CD4-positive, alpha-beta T cell treated with Interleukin-17A for 4 hours (primary cell): ENCODE data around the gene RUNDC1.
"Not testable (repeated sequence)": the region's sequence is repeated elsewhere in the genome, so short reads cannot be mapped to it uniquely, and the experiment has no call there.

Experiments used
- DNase-seq: peaks from one replicate; pipeline ENCODE4 v3.0.0-alpha.2; 2020; ENCODE audit warnings: mixed read lengths

RUNDC1 gene

DNA sequence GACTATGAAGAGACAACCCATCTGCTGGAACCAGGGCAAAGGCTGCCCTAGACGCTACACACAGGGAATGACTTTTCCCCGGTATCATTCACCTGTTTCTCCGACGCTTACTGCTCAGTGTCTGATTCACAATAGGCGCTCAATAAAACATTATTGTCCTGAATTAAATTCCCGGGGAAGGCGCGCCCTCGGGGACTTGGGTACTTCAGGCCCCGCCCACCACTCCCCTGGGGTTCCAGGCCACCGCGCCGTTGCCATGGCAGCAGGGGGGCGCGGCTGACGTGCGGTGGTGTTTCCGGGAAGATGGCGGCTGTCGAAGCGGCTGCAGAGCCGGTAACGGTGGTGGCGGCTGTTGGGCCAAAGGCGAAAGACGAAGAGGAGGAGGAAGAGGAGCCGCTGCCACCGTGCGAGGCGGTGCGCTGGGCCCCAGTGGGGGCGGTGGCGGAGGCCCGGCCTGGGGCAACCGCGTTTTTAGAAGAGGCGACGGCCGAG lies at the start of gene RUNDC1:
RUNDC1 (plus strand) TSS at position 292 of the 492 bp plus-strand sequence; CDS start at position 304, 12 bp downstream.
- DNase-seq, result peak; percentile 95

- peak; percentile 4 for DNase-seq
Measured at GRCh38 chr17:42937712-42938596, 42.4 kb upstream of the RUNDC1 start.

DNA sequence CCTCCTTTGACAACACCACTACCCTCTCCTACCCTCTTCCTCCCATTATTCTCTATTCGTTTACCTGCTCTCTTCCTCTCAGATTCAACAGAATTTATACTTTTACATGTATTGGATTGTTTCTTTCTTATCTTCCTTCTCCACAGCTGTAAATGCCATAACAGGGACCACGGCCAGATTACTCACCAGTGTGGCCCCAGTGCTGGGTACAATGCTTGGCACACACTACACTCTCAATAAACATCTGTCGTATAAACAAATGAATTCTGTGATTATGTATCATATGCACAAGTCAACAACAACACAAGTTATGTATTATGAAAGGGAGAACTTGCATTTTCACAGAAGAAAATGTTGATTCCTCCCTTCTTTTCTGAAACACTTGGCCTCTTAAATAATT lies 36.2 kb upstream of the RUNDC1 start:
- no peak for DNase-seq

- no peak for DNase-seq
Measured at GRCh38 chr17:42946812-42947211, 33.6 kb upstream of the RUNDC1 start.

DNA sequence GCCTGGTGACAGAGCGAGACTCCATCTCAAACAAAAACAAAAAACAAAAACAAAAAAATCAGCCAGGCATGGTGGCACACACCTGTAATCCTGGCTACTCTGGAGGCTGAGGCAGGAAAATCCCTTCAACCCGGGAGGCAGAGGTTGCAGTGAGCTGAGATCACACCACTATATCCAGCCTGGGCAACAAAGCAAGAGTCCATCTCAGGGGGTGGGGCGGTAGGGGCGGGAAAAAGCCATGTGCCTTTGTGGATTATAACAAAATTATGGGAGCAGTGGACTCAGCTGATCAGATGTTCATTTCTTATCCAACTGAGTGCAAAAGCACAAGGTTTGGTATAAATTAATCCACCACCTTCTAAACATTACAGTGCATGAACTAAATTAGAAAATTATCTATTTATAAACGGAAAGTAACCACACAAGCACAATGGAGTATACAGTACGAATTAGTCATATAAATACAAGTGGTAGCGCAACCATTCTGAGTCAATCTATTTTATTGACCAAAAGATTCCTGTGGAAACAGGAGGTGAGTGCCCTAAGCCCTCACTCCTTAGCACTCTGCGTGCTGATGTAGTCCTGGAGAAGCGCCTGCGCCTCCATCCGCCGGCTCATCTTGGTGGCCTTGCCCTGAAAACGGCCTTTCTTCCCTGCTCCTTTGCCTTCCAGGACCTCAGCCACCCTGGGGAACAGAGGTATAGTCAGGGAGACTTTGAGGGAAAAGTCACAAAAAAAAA lies 30.2 kb upstream of the RUNDC1 start:
- no peak for DNase-seq

DNA sequence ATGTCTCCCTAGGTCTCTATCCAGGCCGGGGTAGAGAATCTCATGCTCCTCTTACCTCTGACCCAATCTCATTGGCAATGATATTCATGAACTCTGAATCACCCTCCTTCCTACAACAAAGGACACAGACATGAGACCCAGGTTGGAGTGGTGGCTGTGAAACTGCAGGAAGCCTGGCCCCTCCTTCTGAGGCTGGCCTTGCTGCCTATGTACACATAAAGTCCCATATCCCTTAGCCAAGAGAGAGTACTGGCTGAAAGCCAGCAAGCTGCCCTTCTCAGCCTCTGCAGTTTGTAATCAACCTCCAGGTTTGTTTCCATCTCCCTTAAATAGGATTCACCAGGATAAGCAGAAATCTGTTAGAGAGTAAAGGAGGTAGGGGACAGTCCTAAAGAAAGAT lies 26.7 kb upstream of the RUNDC1 start:
- DNase-seq, result no peak

DNA sequence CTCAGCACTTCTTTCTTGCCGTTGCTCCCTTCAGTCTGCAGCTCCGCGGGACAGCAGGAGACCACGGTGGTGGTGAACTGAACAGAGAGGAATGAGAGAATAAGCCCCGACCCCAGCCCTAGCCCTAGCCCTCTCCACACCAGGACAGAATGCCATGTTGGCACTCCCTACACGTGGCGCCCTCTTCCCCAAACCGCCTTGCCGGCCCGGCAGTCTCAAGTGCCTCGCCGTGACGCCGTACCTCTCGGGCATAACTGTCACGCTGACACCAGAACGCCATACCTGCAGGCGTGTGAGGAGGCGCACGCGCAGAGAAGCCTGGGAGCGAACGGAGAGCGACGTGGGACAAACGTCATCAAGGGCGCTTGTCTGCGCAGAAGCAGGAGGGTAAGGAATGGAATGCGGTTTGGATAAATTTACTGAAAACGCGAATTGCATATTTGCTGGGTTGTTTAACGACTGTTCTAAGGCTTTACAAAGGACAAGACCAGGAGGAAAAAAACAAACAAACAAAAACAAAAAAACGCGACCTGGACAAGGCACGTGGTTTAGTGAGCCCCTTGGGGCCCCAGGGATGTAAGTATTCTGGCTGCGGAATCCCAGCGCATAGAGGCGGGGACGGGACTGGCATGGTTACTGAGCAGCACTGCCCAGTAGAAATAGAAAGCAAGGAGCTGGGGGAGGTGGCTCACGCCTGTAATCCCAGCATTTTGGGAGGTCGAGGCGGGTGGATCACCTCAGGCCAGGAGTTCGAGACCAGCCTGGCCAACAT lies 16.0 kb upstream of the RUNDC1 start, which contains the start of gene AARSD1:
AARSD1 (minus strand) TSS at position 294 of the 772 bp plus-strand sequence; CDS start at position 280, 14 bp downstream.
- DNase-seq, result peak; percentile 89

- DNase-seq, result no peak
Measured at GRCh38 chr17:42967925-42968324, 12.4 kb upstream of the RUNDC1 start.

- no peak for DNase-seq
Measured at GRCh38 chr17:42969001-42969581, 11.3 kb upstream of the RUNDC1 start.

DNA sequence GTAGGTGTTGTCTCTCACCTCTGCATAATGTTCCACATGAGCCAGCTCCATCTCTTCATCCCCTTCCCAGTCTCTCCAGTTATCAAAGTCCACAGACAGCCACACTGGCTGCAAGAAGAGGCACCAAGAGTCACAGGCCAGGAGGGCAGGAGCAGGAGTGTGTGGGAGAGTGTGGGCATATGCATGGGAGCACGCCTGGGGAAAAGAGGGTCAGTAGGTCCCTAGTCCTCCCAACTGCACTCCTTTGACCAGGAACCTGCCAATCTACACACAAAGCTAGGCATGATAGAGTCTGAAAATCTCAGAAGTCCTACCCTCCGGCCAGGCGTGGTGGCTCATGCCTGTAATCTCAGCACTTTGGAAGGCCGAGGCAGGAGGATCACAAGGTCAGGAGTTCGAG lies 8.8 kb upstream of the RUNDC1 start:
- no peak for DNase-seq

- DNase-seq, result not testable (repeated sequence)
Measured at GRCh38 chr17:42973323-42973722, 7.0 kb upstream of the RUNDC1 start.

DNA sequence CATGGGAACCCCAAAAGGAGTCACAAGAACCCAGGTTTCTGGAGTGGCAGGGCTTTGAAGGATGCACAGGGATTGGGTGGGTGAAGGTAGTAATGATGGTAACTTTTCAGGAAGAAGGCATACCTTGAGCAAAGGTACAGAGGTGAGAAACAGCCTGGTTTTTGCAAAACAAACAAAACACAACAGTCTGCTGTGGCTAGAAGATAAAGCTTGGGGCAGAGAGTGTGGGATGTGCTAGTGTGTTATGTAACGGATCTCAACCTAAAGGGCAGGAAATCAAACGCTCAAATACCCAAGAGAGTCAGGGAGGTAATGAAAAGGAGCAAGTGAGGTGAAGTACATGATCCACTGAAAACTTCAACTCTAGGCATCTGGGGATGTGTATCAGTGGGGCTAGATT lies 5.1 kb upstream of the RUNDC1 start:
- no peak for DNase-seq

GRCh38 chr17:42975701-42976100 lies 4.7 kb upstream of the RUNDC1 start:
- not testable (repeated sequence) for DNase-seq

GRCh38 chr17:42979511-42980273 lies 673 bp upstream of the RUNDC1 start, which contains the start of gene PTGES3L:
PTGES3L (minus strand) TSS chr17:42980080; CDS start chr17:42980053, 27 bp downstream.
- DNase-seq, result no peak

GRCh38 chr17:42980766-42981397 lies 517 bp downstream of the RUNDC1 start:
- peak; percentile 58 for DNase-seq

DNA sequence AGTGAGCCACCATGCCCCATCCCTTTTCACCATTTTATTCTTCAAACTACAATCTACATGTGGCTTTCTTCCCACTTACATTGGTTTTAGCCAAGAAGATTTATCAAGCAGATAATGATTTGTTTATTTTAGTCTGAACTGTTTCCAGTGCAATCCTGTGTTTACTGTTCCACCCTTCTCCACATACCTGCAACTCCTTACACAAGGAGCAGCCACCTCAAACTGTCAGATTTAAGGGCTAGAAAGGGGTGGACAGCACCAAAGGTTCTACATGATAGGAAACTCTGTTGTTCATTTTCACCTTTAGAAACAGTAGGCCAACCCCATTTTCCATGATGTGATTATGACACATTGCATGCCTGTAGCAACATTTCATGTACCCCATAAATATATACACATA lies 1.9 kb downstream of the RUNDC1 start:
- DNase-seq, result no peak

- no peak for DNase-seq
Measured at GRCh38 chr17:42985225-42985624, 4.9 kb downstream of the RUNDC1 start.

DNA sequence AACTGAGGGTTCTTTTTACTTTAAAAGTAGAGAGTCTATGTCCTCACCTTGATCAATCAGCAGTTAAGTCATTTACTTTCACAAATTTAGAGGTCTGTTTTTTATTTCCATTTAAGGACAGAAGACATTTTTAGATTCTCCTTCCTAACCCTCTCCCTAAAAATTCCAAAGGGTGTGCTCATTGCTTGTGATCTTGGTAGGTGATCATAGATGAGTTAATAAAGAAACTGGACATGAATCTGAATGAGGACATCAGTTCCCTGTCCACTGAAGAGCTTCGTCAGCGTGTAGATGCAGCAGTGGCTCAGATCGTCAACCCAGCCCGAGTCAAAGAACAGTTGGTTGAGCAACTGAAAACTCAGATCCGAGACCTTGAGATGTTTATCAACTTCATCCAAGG lies 8.8 kb downstream of the RUNDC1 start:
- no peak for DNase-seq

GRCh38 chr17:42989726-42990652 lies 9.6 kb downstream of the RUNDC1 start:
- no peak for DNase-seq

DNA sequence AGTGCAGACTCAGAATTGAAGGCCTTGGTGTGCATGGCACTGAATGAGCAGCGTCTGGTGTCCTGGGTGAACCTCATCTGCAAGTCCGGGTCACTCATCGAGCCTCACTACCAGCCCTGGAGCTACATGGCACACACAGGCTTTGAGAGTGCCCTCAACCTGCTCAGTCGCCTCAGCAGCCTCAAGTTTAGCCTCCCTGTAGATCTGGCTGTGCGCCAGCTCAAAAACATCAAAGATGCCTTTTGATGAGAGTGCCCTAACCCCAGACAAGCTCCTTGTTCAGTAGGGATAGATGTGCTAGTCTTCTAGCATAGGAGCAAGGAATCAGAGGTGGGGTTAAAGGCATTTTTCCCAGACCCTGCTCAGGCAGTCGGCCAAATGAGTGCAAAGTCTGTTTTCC lies 11.1 kb downstream of the RUNDC1 start:
- DNase-seq, result no peak
